Hepatocyte (in vitro differentiated cells): Measurements from ENCODE around the gene LRRK1.

Source experiments
- CTCF ChIP-seq: fragments of 200-600 bp; sonication (generic); IDR thresholded peaks from 2 replicates; pipeline ENCODE4 v1.5.1; 2016; ENCODE audit warnings: antibody characterized with exemption, mild to moderate bottlenecking; ENCODE audit not compliant: poor library complexity
- EZH2 ChIP-seq: fragments of 200-600 bp; sonication (generic); IDR thresholded peaks from 2 replicates; pipeline ENCODE4 v1.6.1; 2016; ENCODE audit warnings: antibody characterized with exemption, mild to moderate bottlenecking, borderline replicate concordance
- EZH2phosphoT487 ChIP-seq: fragments of 200-600 bp; sonication (generic); IDR thresholded peaks from one replicate; pipeline ENCODE4 v1.6.1; 2018; ENCODE audit warnings: antibody characterized with exemption, mild to moderate bottlenecking, low read depth, moderate library complexity; ENCODE audit not compliant: unreplicated experiment, severe bottlenecking

- TF ChIP-seq CTCF: peak; percentile 21
- TF ChIP-seq EZH2: no peak
- TF ChIP-seq EZH2phosphoT487: no peak
These were observed 149.9 kb downstream of the LRRK1 start for GRCh38 chr15:101068961-101069653.
